Neuronal stem cell (in vitro differentiated cells): ENCODE data around the gene RPL7A.
"Not testable (repeated sequence)": the region's sequence is repeated elsewhere in the genome, so short reads cannot be mapped to it uniquely, and the experiment has no call there.

Experiments used
- DNase-seq: peaks from one replicate; pipeline ENCODE4 v3.0.0-alpha.2; 2013; ENCODE audit warnings: low spot score
- H2AFZ ChIP-seq: one replicate; pipeline ENCODE4 v1.6.1; 2013; ENCODE audit warnings: mild to moderate bottlenecking, low read length, inconsistent platforms
- H2AK5ac ChIP-seq: 2 replicates; pipeline ENCODE4 v1.6.1; 2013; ENCODE audit warnings: low read depth, mild to moderate bottlenecking, inconsistent platforms, low read length, moderate library complexity, mixed read lengths
- H2BK120ac ChIP-seq: 2 replicates; pipeline ENCODE4 v1.6.1; 2013; ENCODE audit warnings: low read depth, mild to moderate bottlenecking, inconsistent platforms, low read length, moderate library complexity, mixed read lengths
- H2BK12ac ChIP-seq: one replicate; pipeline ENCODE4 v1.6.1; 2013; ENCODE audit warnings: low read length, inconsistent platforms
- H2BK15ac ChIP-seq: 2 replicates; pipeline ENCODE4 v1.6.1; 2013; ENCODE audit warnings: mild to moderate bottlenecking, low read length, inconsistent platforms, mixed read lengths
- H2BK5ac ChIP-seq: one replicate; pipeline ENCODE4 v1.6.1; 2013; ENCODE audit warnings: inconsistent platforms, mild to moderate bottlenecking, low read length, moderate library complexity
- H3K14ac ChIP-seq: one replicate; pipeline ENCODE4 v1.6.1; 2013; ENCODE audit warnings: low read length, inconsistent platforms
- H3K18ac ChIP-seq: 2 replicates; pipeline ENCODE4 v1.6.1; 2013; ENCODE audit warnings: low read length, inconsistent platforms
- H3K23ac ChIP-seq: 2 replicates; pipeline ENCODE4 v1.6.1; 2013; ENCODE audit warnings: low read depth, mild to moderate bottlenecking, mixed read lengths, low read length, inconsistent platforms; ENCODE audit not compliant: poor library complexity
- H3K27ac ChIP-seq: replicated peaks from 3 replicates; pipeline ENCODE4 v1.5.1; 2013; ENCODE audit warnings: low read length, inconsistent platforms
- H3K27me3 ChIP-seq, 3 experiments: 2 replicates each; pipeline ENCODE4 v1.6.1; 2013; ENCODE audit warnings: low read length in 3 of 3, mild to moderate bottlenecking in 2 of 3, inconsistent platforms in 1 of 3, low read depth in 1 of 3, mixed read lengths in 1 of 3, moderate library complexity in 1 of 3; ENCODE audit not compliant: control insufficient read depth in 3 of 3, insufficient read depth in 3 of 3
- H3K36me3 ChIP-seq, 2 donors: replicated peaks in 1 of 2; 2 replicates each; pipeline ENCODE4 v1.6.1; 2013; ENCODE audit warnings: low read length in 2 of 2; ENCODE audit not compliant: control insufficient read depth in 2 of 2, insufficient read depth in 2 of 2
- H3K4ac ChIP-seq: 2 replicates; pipeline ENCODE4 v1.6.1; 2013; ENCODE audit warnings: inconsistent platforms, mild to moderate bottlenecking, low read length, moderate library complexity
- H3K4me1 ChIP-seq, 2 donors: 1 replicate in 1 of 2; 2 replicates in 1 of 2; pipeline ENCODE4 v1.6.1; 2013; ENCODE audit warnings: low read length in 2 of 2, low read depth in 1 of 2; ENCODE audit not compliant: control insufficient read depth in 2 of 2, insufficient read depth in 1 of 2
- H3K4me2 ChIP-seq: one replicate; pipeline ENCODE4 v1.6.1; 2013; ENCODE audit warnings: mild to moderate bottlenecking, low read length, inconsistent platforms; ENCODE audit not compliant: insufficient read depth, poor library complexity, severe bottlenecking
- H3K4me3 ChIP-seq, 2 donors: 2 replicates each; pipeline ENCODE4 v1.5.1; 2013; ENCODE audit warnings: low read length in 2 of 2, mild to moderate bottlenecking in 2 of 2, inconsistent platforms in 1 of 2, moderate library complexity in 1 of 2
- H3K79me1 ChIP-seq: one replicate; pipeline ENCODE4 v1.6.1; 2013; ENCODE audit warnings: low read depth, mild to moderate bottlenecking, inconsistent platforms, low read length, moderate library complexity
- H3K9ac ChIP-seq: one replicate; pipeline ENCODE4 v1.6.1; 2013; ENCODE audit warnings: mild to moderate bottlenecking, low read depth, low read length, inconsistent platforms; ENCODE audit not compliant: poor library complexity
- H3K9me3 ChIP-seq, 2 donors: replicated peaks in 1 of 2; 2 replicates each; pipeline versions ENCODE3 to v1.6.1; 2013; ENCODE audit warnings: low read length in 2 of 2, mild to moderate bottlenecking in 2 of 2, inconsistent platforms in 1 of 2, low read depth in 1 of 2, mixed read lengths in 1 of 2, moderate library complexity in 1 of 2; ENCODE audit not compliant: control insufficient read depth in 2 of 2, insufficient read depth in 1 of 2
- H4K8ac ChIP-seq: one replicate; pipeline ENCODE4 v1.6.1; 2013; ENCODE audit warnings: low read depth, mild to moderate bottlenecking, inconsistent platforms, low read length, moderate library complexity
- H4K91ac ChIP-seq: one replicate; pipeline ENCODE4 v1.6.1; 2013; ENCODE audit warnings: low read length, low read depth, mild to moderate bottlenecking, inconsistent platforms; ENCODE audit not compliant: poor library complexity
- WGBS, 2 donors: extraction: QIAGEN DNeasy Blood & Tissue Kit; methylation state at CpG; one replicate each; pipeline ENCODE4 v1.1.7; 2013; ENCODE audit warnings: missing lambda C conversion rate in 2 of 2, mixed read lengths in 1 of 2; ENCODE audit not compliant: insufficient read length in 2 of 2, insufficient replicate concordance in 1 of 2; ENCODE audit errors: extremely low coverage in 2 of 2; 5-methylcytosine and 5-hydroxymethylcytosine counted together

RPL7A gene

GRCh38 chr9:133389025-133389557 is 41.1 kb downstream of the RPL7A start:
- Histone ChIP-seq H2AFZ (no peak overlapping the region), H3K9ac (peak overlapping the region; percentile 50)
- WGBS, 2 donors, result no CpG with 5 or more reads among the region's 12 CpGs

DNA sequence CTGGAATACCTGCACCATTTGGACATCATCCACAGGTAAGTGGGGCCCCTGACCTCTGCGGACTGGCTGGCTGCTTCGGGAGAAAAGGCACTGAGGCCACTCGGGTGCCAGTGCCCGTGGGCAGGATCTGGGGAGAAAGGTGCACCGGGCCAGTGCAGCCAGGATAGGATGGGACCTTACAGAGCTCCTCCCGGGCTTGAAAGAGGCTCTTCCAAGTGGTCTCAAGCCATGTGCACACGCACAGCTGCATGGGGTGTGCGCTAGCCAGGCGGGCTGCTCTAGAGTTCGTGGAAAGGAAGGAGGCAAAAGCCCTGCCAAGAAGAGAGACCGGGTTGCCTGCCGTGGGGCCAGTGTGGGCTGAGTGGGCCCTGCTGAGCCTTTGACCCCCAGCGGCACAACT is 41.5 kb downstream of the RPL7A start:
- Histone ChIP-seq H3K79me1 (no peaks in the 10 kb centered on the region), H3K36me3 (no peaks in the 10 kb centered on the region), H3K4me2 (no peak overlapping the region), H4K8ac (no peak overlapping the region), H3K4me1 (peaks cover 0 to 2% of the 10 kb centered on the region in 2 donors), H3K4me3 (no peak overlapping the region), H2BK5ac (peak overlapping the region; percentile 71), H2AFZ (no peak overlapping the region), H3K27ac (no peak overlapping the region), H4K91ac (no peak overlapping the region), H3K4ac (no peak overlapping the region), H3K14ac (no peak overlapping the region), H2BK120ac (no peak overlapping the region), H2BK12ac (peak overlapping the region; percentile 16), H3K18ac (no peak overlapping the region), H2BK15ac (peak overlapping the region; percentile 58), H3K27me3 (no peaks in the 10 kb centered on the region), H3K9me3 (peaks cover 4 to 6% of the 10 kb centered on the region in 2 donors), H2AK5ac (no peak overlapping the region), H3K9ac (no peak overlapping the region), H3K23ac (no peak overlapping the region)
- WGBS, 2 donors, result no CpG with 5 or more reads among the region's 13 CpGs
- DNase-seq, result no peak

More at GRCh38 chr9:133389025-133389557, 41.1 kb downstream of the RPL7A start:
- H3K79me1 ChIP-seq, result no peaks in the 10 kb centered on the region
- no peak overlapping the region for H2BK120ac ChIP-seq
- H3K27ac ChIP-seq, result no peak overlapping the region
- H3K23ac ChIP-seq, result no peak overlapping the region
- H3K27me3 ChIP-seq, result no peaks in the 10 kb centered on the region
- H2AK5ac ChIP-seq, result peak overlapping the region; percentile 37
- peak overlapping the region; percentile 58 for H2BK15ac ChIP-seq
- H2BK12ac ChIP-seq, result peak overlapping the region; percentile 16
- no peak for DNase-seq
- no peak overlapping the region for H4K8ac ChIP-seq
- no peak overlapping the region for H3K4ac ChIP-seq
- no peak overlapping the region for H3K14ac ChIP-seq
- no peak overlapping the region for H3K4me3 ChIP-seq
- H3K4me1 ChIP-seq, result peaks cover 0 to 2% of the 10 kb centered on the region in 2 donors
- no peak overlapping the region for H3K18ac ChIP-seq
- peak overlapping the region; percentile 71 for H2BK5ac ChIP-seq
- H3K36me3 ChIP-seq, result no peaks in the 10 kb centered on the region
- no peak overlapping the region for H3K4me2 ChIP-seq
- no peak overlapping the region for H4K91ac ChIP-seq
- peaks cover 4 to 6% of the 10 kb centered on the region in 2 donors for H3K9me3 ChIP-seq

- no peak overlapping the region for H3K23ac ChIP-seq
- H2AFZ ChIP-seq, result no peak overlapping the region
- H3K4me2 ChIP-seq, result no peak overlapping the region
- no peaks in the 10 kb centered on the region for H3K36me3 ChIP-seq
- no peak overlapping the region for H2BK12ac ChIP-seq
- no peak overlapping the region for H2BK120ac ChIP-seq
- no peak overlapping the region for H2BK5ac ChIP-seq
- no peaks in the 10 kb centered on the region for H3K79me1 ChIP-seq
- H4K8ac ChIP-seq, result no peak overlapping the region
- DNase-seq, result no peak
- peaks cover 0 to 2% of the 10 kb centered on the region in 2 donors for H3K4me1 ChIP-seq
- H2AK5ac ChIP-seq, result peak overlapping the region; percentile 63
- no peak overlapping the region for H3K27ac ChIP-seq
- no peak overlapping the region for H3K4ac ChIP-seq
- H3K14ac ChIP-seq, result peak overlapping the region; percentile 47
- H3K9ac ChIP-seq, result no peak overlapping the region
- no peak overlapping the region for H2BK15ac ChIP-seq
- H3K9me3 ChIP-seq, result peaks cover 4 to 6% of the 10 kb centered on the region in 2 donors
- H3K27me3 ChIP-seq, result peaks cover 0 to 2% (median 0%) of the 10 kb centered on the region in 3 experiments
- H3K18ac ChIP-seq, result no peak overlapping the region
- H3K4me3 ChIP-seq, result no peak overlapping the region
- WGBS, 2 donors, result no CpG with 5 or more reads among the region's 7 CpGs
- no peak overlapping the region for H4K91ac ChIP-seq
Measured at GRCh38 chr9:133390713-133391112, 42.7 kb downstream of the RPL7A start.

GRCh38 chr9:133391449-133391848 is 43.4 kb downstream of the RPL7A start:
- H3K14ac ChIP-seq, H3K36me3 ChIP-seq, H3K4me3 ChIP-seq, H3K4me1 ChIP-seq, H2AFZ ChIP-seq, H3K23ac ChIP-seq, H2BK15ac ChIP-seq, H4K8ac ChIP-seq, H3K4me2 ChIP-seq, H3K79me1 ChIP-seq, DNase-seq, H3K27ac ChIP-seq, H2BK12ac ChIP-seq, H3K9ac ChIP-seq, H2AK5ac ChIP-seq, H3K18ac ChIP-seq, H4K91ac ChIP-seq, H2BK5ac ChIP-seq, H2BK120ac ChIP-seq, H3K4ac ChIP-seq, H3K9me3 ChIP-seq, H3K27me3 ChIP-seq: not testable (repeated sequence)
- no CpG with 5 or more reads among the region's 4 CpGs for WGBS, 2 donors
